Vagina (tissue), 2 donors: ENCODE measurements around the gene CDH13.

Source experiments
- POLR2A ChIP-seq, 2 donors: fragments of 450-650 bp; IDR thresholded peaks; one replicate each; pipeline ENCODE4 v1.6.1; 2017; ENCODE audit warnings: antibody characterized with exemption in 2 of 2, mild to moderate bottlenecking in 2 of 2, moderate library complexity in 2 of 2
- TF ChIP-seq, protein P1 (sequence below), 3 experiments: fragments of 450-650 bp in 2 of 3; fragments of 200-600 bp in 1 of 3; sonication (generic) in 1 of 3; IDR thresholded peaks; one replicate each; pipeline ENCODE4 v1.5.1; 2017 to 2019; ENCODE audit warnings: antibody characterized with exemption in 3 of 3, mild to moderate bottlenecking in 2 of 3, moderate library complexity in 2 of 3

DNA sequence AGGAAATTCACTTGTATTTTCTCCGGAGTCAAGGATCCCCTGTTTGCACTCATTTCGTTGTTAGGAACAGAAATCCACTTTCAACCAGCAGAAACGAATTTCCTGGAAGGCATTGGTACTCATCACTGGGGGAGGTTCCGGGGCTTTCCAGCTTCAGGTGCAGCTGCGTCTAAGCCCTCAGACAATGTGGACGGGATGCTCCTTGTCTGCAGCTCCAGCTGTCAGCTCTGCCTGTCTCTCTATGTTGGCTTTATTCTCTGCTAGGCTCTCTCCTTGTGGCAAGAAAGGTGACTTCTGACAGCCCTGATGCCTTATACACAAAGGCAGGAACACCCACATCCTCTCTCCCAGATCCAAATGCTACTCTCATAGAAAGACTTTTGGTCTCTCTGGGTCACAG is 997.1 kb downstream of the CDH13 start:
- TF ChIP-seq POLR2A (IDR thresholded peaks at IDR 0.05), result no peak
- TF ChIP-seq, protein P1, sequence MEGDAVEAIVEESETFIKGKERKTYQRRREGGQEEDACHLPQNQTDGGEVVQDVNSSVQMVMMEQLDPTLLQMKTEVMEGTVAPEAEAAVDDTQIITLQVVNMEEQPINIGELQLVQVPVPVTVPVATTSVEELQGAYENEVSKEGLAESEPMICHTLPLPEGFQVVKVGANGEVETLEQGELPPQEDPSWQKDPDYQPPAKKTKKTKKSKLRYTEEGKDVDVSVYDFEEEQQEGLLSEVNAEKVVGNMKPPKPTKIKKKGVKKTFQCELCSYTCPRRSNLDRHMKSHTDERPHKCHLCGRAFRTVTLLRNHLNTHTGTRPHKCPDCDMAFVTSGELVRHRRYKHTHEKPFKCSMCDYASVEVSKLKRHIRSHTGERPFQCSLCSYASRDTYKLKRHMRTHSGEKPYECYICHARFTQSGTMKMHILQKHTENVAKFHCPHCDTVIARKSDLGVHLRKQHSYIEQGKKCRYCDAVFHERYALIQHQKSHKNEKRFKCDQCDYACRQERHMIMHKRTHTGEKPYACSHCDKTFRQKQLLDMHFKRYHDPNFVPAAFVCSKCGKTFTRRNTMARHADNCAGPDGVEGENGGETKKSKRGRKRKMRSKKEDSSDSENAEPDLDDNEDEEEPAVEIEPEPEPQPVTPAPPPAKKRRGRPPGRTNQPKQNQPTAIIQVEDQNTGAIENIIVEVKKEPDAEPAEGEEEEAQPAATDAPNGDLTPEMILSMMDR (IDR thresholded peaks at IDR 0.05), result no peak
